SJCRH30 (cell line): Measurements from ENCODE around the gene FAM241A. TPM values are rescaled to one million over a fixed set of nuclear protein-coding genes. Genes with fewer than 3 reads are reported as not detected.
"Not testable (repeated sequence)": the region's sequence is repeated elsewhere in the genome, so short reads cannot be mapped to it uniquely, and the experiment has no call there.

Experiments used
- DNase-seq, 2 experiments: peaks; one replicate each; pipeline ENCODE4 v3.0.0-alpha.2; 2015 to 2020
- H3K27ac ChIP-seq: fragments of 250-450 bp; sonication (Bioruptor Pico); 2 replicates; pipeline ENCODE4 v1.5.1; 2020; ENCODE audit warnings: mild to moderate bottlenecking, moderate library complexity
- H3K27me3 ChIP-seq: fragments of 250-450 bp; sonication (Bioruptor Pico); 2 replicates; pipeline ENCODE4 v1.5.1; 2020; ENCODE audit warnings: mild to moderate bottlenecking, moderate library complexity
- H3K36me3 ChIP-seq: fragments of 250-450 bp; sonication (Bioruptor Pico); 2 replicates; pipeline ENCODE4 v1.5.1; 2020; ENCODE audit warnings: mild to moderate bottlenecking, moderate library complexity
- H3K4me1 ChIP-seq: fragments of 250-450 bp; sonication (Bioruptor Pico); 2 replicates; pipeline ENCODE4 v1.5.1; 2020; ENCODE audit warnings: mild to moderate bottlenecking, moderate library complexity
- H3K4me3 ChIP-seq: fragments of 250-450 bp; sonication (Bioruptor Pico); 2 replicates; pipeline ENCODE4 v1.5.1; 2020; ENCODE audit warnings: mild to moderate bottlenecking, moderate library complexity
- H3K9me3 ChIP-seq: fragments of 250-450 bp; sonication (Bioruptor Pico); replicated peaks from 2 replicates; pipeline ENCODE4 v1.5.1; 2020; ENCODE audit warnings: mild to moderate bottlenecking, moderate library complexity
- total RNA-seq: library from RNA; depleted of rRNA; stranded (reverse); fragments of >200 nt; shearing (Covaris generic); gene quantifications from 2 replicates; pipeline ENCODE4 v1.2.3, GENCODE V29; 2014

Gene FAM241A
- total RNA-seq, 1 experiment from 2014 or later: 0.08 TPM

- not testable (repeated sequence) for H3K27me3 ChIP-seq
Measured at GRCh38 chr4:112208137-112209095, 63.2 kb downstream of the FAM241A start.

DNA sequence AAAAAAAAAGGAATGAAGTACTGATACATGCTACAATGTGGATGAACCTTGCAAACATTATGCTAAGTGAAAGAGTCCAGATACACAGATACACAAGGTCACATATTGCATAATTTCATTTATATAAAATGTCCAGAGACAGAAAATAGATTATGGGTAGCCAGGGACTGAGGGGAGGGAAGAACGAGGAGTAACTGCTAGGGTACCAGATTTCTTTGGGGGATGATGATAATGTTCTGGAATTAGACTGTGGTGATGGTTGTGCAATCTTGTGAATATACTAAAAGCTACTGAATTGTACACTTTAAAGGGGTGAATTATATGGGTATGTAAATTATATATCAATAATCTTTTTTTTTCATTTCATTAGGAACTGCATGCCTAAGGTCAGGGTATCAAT is 65.5 kb downstream of the FAM241A start:
- Histone ChIP-seq H3K27me3 (no peaks in the 10 kb centered on the region), H3K4me1 (no peaks in the 10 kb centered on the region), H3K27ac (no peak overlapping the region), H3K4me3 (no peak overlapping the region), H3K9me3 (no peaks in the 10 kb centered on the region), H3K36me3 (no peaks in the 10 kb centered on the region)
- no peak for DNase-seq

More at GRCh38 chr4:112208137-112209095, 63.2 kb downstream of the FAM241A start:
- not testable (repeated sequence) for DNase-seq, H3K4me3 ChIP-seq, H3K27ac ChIP-seq, H3K9me3 ChIP-seq, H3K36me3 ChIP-seq, H3K4me1 ChIP-seq

DNA sequence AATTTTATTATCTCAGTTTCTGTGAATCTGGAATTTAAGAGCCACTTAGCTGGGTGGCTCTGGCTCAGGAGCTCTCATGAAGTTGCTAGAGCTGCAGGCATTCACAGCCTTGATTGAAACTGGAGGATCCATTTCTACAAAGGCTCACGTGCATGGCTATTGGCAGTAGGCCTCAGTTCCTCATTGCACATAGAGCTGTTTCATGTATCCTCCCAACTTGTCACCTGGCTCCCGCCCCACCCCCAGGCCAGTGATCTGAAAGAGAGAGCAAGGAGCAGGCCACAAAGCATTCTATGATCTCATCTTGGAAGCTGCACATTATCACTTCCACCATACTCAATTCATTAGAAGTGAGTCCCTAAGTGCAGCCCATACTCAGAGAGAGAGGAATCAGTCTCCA is 67.8 kb downstream of the FAM241A start:
- Histone ChIP-seq H3K27ac (no peak overlapping the region), H3K4me3 (no peak overlapping the region), H3K27me3 (no peaks in the 10 kb centered on the region), H3K4me1 (no peaks in the 10 kb centered on the region), H3K36me3 (no peaks in the 10 kb centered on the region), H3K9me3 (no peaks in the 10 kb centered on the region)
- no peak for DNase-seq

GRCh38 chr4:112213856-112214255 is 68.6 kb downstream of the FAM241A start:
- no peaks in the 10 kb centered on the region for H3K36me3 ChIP-seq
- no peak overlapping the region for H3K27ac ChIP-seq
- no peak for DNase-seq
- H3K9me3 ChIP-seq: no peaks in the 10 kb centered on the region
- no peaks in the 10 kb centered on the region for H3K27me3 ChIP-seq
- H3K4me1 ChIP-seq: no peaks in the 10 kb centered on the region
- H3K4me3 ChIP-seq: no peak overlapping the region

- no peak overlapping the region for H3K27ac ChIP-seq
- H3K36me3 ChIP-seq: no peaks in the 10 kb centered on the region
- DNase-seq: peak in 1 of 2 experiments; percentile 36
- no peaks in the 10 kb centered on the region for H3K27me3 ChIP-seq
- no peaks in the 10 kb centered on the region for H3K9me3 ChIP-seq
- no peak overlapping the region for H3K4me3 ChIP-seq
- H3K4me1 ChIP-seq: no peaks in the 10 kb centered on the region
Measured at GRCh38 chr4:112214390-112215264, 69.4 kb downstream of the FAM241A start.

DNA sequence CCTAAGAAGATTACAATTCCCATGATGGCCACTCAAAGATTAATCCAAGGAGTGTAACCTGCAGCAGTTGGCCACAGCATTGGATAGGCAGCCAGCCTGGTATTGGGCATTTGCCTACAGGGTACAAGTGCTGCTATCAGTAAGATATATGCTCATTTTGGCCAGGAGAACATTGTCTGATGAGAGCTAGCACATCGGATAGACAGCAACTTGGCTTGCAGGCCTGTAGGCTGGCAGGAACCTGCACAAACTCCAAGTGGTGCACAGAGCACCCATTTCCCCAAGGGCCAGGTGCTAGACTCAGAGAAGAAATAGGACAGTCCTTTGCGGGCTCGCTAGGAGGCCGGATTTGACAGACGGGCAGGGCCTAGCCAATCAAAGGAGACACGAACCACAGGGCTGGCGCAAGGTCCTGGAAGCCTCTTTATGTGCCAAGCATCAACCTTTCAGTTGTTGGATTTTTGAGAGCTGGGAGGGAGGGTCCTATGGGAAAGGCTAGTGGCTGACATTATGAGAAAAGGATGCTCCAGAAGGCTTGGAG is 74.6 kb downstream of the FAM241A start:
- no peak for DNase-seq
- Histone ChIP-seq H3K27me3 (no peaks in the 10 kb centered on the region), H3K4me1 (no peaks in the 10 kb centered on the region)

GRCh38 chr4:112222219-112222955 is 77.1 kb downstream of the FAM241A start:
- no peak overlapping the region for H3K4me3 ChIP-seq
- no peaks in the 10 kb centered on the region for H3K36me3 ChIP-seq
- no peaks in the 10 kb centered on the region for H3K4me1 ChIP-seq
- H3K27me3 ChIP-seq: no peaks in the 10 kb centered on the region
- DNase-seq: no peak
- no peak overlapping the region for H3K27ac ChIP-seq
- no peaks in the 10 kb centered on the region for H3K9me3 ChIP-seq

More for the DNA sequence above, 74.6 kb downstream of the FAM241A start:
- Histone ChIP-seq H3K36me3 (no peaks in the 10 kb centered on the region), H3K27ac (no peak overlapping the region), H3K9me3 (no peaks in the 10 kb centered on the region), H3K4me3 (no peak overlapping the region)

GRCh38 chr4:112225157-112225556 is 79.9 kb downstream of the FAM241A start:
- Histone ChIP-seq H3K9me3 (no peaks in the 10 kb centered on the region), H3K4me1 (no peaks in the 10 kb centered on the region), H3K27ac (no peak overlapping the region), H3K27me3 (no peaks in the 10 kb centered on the region), H3K36me3 (no peaks in the 10 kb centered on the region), H3K4me3 (no peak overlapping the region)
- DNase-seq: no peak

DNA sequence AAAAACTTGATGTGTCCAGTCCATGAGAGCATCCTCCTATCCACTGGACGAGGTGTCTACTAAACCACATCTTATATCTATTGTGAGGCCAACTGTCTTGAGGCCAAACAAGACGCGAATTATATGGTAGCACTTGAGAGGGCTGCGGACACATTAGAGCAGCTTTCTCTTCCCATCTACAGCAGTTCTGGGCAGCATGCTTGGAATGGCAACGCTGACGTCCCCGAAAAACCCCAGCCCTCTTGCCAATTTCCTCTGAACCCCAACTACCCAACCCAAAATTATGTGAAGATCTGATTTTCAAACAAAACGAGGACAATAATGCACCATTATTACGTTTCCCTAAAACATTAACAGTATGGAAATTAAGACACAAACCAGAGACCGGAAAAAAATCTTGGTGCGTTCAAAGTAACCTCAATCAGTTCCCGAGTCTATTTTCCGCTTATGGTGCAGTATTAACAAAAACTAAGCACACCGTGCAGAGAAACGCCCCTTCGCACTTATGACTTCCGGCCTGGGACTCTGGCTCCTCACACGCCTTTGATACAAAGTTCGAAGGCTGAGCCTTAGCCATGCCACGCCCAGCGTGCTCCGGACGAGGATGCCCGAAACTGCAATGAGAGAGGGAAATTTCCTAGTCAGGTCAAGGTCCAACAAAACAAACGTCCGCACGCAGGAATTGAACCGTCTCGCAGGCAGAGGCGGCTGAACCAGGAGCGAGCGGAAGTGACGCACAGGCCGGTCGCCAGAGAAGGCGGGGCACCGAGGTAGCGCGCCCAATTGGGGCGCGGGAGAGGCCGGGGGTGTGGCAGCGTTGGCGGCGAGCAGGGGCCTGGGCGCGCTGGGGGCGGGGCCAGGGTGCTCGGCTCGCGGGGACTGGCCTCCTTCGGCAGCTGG is 85.9 kb downstream of the FAM241A start:
- Histone ChIP-seq H3K36me3 (no peaks in the 10 kb centered on the region), H3K27ac (peak overlapping the region; percentile 91), H3K9me3 (no peaks in the 10 kb centered on the region), H3K4me3 (peak overlapping the region; percentile 87), H3K4me1 (peaks cover 2% of the 10 kb centered on the region; the same call in 1 of the 2 replicates), H3K27me3 (no peaks in the 10 kb centered on the region)
- peak; percentile 96 to 97 for DNase-seq

- Histone ChIP-seq H3K9me3 (no peaks in the 10 kb centered on the region), H3K27me3 (no peaks in the 10 kb centered on the region), H3K36me3 (no peaks in the 10 kb centered on the region), H3K4me3 (peak within 1 kb of the TSS; percentile 87), H3K4me1 (peaks cover 2% of the 10 kb centered on the region; the same call in 1 of the 2 replicates), H3K27ac (peak within 1 kb of the TSS; percentile 91)
- DNase-seq: peak; percentile 84 to 85
Measured at GRCh38 chr4:112231779-112232713, 86.8 kb downstream of the FAM241A start, which contains the start of gene AP1AR. Gene AP1AR (plus strand): TSS chr4:112231787. CDS start chr4:112232092, 305 bp downstream.

DNA sequence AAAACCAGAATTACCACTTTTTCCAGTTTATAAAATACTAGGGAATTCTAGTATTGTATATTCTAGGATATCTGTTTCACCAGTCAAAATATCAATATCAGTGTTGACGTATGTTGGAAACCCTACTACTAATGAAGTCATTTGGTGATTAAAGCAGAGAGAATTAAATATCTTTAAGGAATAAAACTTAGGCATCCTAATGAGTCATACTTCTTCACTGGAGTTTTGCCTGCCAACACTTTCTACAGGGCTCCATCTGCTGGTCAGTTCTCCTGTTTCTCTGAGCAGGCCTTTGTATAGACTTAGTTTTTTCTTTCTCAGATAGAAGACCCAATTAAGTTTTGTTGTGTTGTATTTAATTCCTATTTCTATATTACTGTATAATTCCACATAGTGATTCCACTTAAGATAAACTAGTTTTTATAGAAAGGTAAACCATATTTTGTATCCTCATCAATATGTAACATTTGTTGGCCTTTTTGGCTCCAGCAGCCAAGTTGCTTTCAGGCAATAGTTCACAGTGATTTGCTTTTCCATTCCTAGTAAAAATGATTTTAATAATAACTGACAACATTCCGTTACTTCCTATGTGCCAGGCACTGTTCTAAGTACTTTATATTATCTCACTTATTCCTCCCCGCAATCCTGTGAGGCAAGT is 89.8 kb downstream of the FAM241A start:
- Histone ChIP-seq H3K27ac (no peak overlapping the region), H3K27me3 (no peaks in the 10 kb centered on the region), H3K9me3 (no peaks in the 10 kb centered on the region), H3K4me1 (peaks cover 2% of the 10 kb centered on the region; the same call in 1 of the 2 replicates), H3K36me3 (no peaks in the 10 kb centered on the region), H3K4me3 (no peak overlapping the region)
- peak; percentile 40 to 71 for DNase-seq

GRCh38 chr4:112236040-112236439 is 90.8 kb downstream of the FAM241A start:
- no peaks in the 10 kb centered on the region for H3K9me3 ChIP-seq
- no peak for DNase-seq
- peaks cover 2% of the 10 kb centered on the region; the same call in 1 of the 2 replicates for H3K4me1 ChIP-seq

More at GRCh38 chr4:112236040-112236439, 90.8 kb downstream of the FAM241A start:
- Histone ChIP-seq H3K27ac (no peak overlapping the region), H3K36me3 (0 out of 2 replicates have a peak, but pooled peaks cover 3% of the 10 kb centered on the region), H3K27me3 (no peaks in the 10 kb centered on the region), H3K4me3 (no peak overlapping the region)
